OCI-LY1 (cell line): ENCODE measurements around the gene SCYL3.

Experiments used
- EZH2 ChIP-seq: fragments of 200-600 bp; sonication (generic), shearing (Covaris generic); IDR thresholded peaks from 2 replicates; pipeline ENCODE4 v1.8.0; 2017; ENCODE audit warnings: borderline replicate concordance, mixed run types, mild to moderate bottlenecking, antibody characterized with exemption, low read length, moderate library complexity, mixed read lengths
- TF ChIP-seq, protein P1 (sequence below): fragments of 200-600 bp; sonication (generic), shearing (Covaris generic); IDR thresholded peaks from 2 replicates; pipeline ENCODE4 v1.5.1; 2017; ENCODE audit warnings: mild to moderate bottlenecking, antibody characterized with exemption, low read length, moderate library complexity, mixed read lengths

DNA sequence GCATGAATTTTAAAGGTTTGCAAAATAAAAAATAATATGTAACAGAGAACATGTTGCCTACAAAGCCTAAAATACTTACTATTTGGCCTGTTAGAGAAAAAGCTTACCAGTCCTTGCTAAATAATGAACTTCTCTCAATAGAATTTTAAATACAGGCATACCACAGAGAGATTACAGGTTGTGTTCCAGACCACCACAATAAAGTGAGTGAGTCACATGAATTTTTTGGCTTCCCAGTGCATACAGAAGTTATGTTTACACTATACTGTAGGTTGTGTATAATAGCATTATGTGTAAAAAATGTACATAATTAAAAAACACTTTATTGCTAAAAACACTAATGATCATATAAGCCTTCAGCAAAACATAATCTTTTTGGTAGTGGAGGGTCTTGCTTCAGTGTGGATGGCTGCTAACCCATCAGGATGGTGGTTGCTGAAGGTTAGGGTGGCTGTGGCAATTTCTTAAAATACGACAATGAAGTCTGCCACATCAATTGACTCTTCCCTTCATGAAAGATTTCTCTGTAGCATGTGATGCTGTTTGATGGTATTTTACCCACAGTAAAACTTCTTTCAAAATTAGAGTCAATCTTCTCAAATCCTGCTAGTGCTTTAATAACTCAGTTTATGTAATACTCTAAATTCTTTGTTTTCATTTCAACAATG is 48.6 kb downstream of the SCYL3 start:
- TF ChIP-seq, protein P1, sequence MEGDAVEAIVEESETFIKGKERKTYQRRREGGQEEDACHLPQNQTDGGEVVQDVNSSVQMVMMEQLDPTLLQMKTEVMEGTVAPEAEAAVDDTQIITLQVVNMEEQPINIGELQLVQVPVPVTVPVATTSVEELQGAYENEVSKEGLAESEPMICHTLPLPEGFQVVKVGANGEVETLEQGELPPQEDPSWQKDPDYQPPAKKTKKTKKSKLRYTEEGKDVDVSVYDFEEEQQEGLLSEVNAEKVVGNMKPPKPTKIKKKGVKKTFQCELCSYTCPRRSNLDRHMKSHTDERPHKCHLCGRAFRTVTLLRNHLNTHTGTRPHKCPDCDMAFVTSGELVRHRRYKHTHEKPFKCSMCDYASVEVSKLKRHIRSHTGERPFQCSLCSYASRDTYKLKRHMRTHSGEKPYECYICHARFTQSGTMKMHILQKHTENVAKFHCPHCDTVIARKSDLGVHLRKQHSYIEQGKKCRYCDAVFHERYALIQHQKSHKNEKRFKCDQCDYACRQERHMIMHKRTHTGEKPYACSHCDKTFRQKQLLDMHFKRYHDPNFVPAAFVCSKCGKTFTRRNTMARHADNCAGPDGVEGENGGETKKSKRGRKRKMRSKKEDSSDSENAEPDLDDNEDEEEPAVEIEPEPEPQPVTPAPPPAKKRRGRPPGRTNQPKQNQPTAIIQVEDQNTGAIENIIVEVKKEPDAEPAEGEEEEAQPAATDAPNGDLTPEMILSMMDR, result no peak
- no peak for TF ChIP-seq EZH2
